Mucosa of rectum (tissue), 2 donors: Measurements from ENCODE around the gene DPP3.

Source experiments
- H3K27ac ChIP-seq, 2 donors: one replicate each; pipeline ENCODE4 v1.7.0; 2013; ENCODE audit warnings: inconsistent platforms in 2 of 2, low read depth in 2 of 2, low read length in 2 of 2
- H3K27me3 ChIP-seq, 2 donors: one replicate each; pipeline ENCODE4 v1.7.0; 2013; ENCODE audit warnings: low read length in 2 of 2; ENCODE audit not compliant: control insufficient read depth in 2 of 2, insufficient read depth in 2 of 2
- H3K36me3 ChIP-seq, 2 donors: one replicate each; pipeline ENCODE4 v1.7.0; 2013; ENCODE audit warnings: low read length in 2 of 2; ENCODE audit not compliant: control insufficient read depth in 2 of 2, insufficient read depth in 2 of 2
- H3K4me1 ChIP-seq, 2 donors: one replicate each; pipeline ENCODE4 v1.7.0; 2013; ENCODE audit warnings: low read length in 2 of 2, mild to moderate bottlenecking in 1 of 2; ENCODE audit not compliant: control insufficient read depth in 2 of 2, insufficient read depth in 2 of 2
- H3K4me3 ChIP-seq, 2 donors: one replicate each; pipeline ENCODE4 v1.7.0; 2013; ENCODE audit warnings: low read length in 2 of 2
- H3K9ac ChIP-seq, 2 donors: one replicate each; pipeline ENCODE4 v1.7.0; 2013; ENCODE audit warnings: low read length in 2 of 2, low read depth in 1 of 2, mild to moderate bottlenecking in 1 of 2
- H3K9me3 ChIP-seq, 2 donors: one replicate each; pipeline ENCODE4 v1.7.0; 2013; ENCODE audit warnings: low read length in 2 of 2; ENCODE audit not compliant: control insufficient read depth in 2 of 2
- donor health status: healthy.
- donor health status: Normal muscosa, but diverticular disease.

The DPP3 gene

DNA sequence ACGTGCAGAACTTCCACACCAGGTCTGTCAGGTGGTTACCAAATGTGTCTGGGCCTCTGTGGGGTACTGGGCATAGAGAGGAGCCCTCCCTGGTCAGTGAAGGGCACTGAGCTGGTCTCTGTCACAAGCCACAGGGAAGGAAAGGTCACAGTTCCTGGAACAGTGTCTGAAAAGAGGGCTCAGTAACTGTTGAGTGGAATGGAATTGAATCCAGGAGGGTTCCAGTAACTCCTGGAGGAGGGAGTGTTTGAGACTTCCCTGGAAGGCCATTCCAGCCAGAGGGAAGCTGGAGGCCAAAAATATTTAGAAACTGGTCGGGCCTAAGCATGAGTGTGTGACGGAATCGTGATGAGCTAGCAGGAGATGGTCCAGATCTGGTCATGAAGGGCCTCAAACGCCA lies 74.4 kb downstream of the DPP3 start:
- H3K36me3 ChIP-seq: no peaks in the 10 kb centered on the region
- H3K9ac ChIP-seq: no peak overlapping the region
- no peak overlapping the region for H3K27ac ChIP-seq
- H3K9me3 ChIP-seq: no peaks in the 10 kb centered on the region
- peaks cover 0 to 2% of the 10 kb centered on the region in 2 donors for H3K4me1 ChIP-seq
- H3K4me3 ChIP-seq: no peak overlapping the region
- H3K27me3 ChIP-seq: peaks cover 2 to 5% of the 10 kb centered on the region in 2 donors

DNA sequence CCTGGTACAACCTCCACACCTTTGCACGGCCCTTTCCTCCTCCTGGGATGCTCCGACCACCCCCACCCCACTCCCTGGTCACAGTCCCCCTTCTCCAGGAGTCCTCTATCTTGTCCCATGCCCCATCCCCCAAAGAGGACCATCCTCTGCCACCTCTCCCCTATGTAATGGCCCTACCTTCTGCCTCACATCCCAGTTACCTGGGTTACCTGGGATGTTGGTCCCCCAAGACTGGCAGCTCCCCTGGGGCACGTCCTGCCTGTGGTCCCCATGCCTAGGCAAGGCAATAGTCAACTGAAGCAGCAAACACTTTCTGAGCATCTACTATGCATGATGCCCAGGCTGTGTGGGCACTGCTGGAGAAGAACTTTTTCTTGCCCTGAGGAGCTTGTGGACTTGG lies 75.2 kb downstream of the DPP3 start:
- Histone ChIP-seq H3K4me3 (no peak overlapping the region), H3K27ac (no peak overlapping the region), H3K36me3 (no peaks in the 10 kb centered on the region), H3K9ac (no peak overlapping the region), H3K4me1 (peaks cover 0 to 2% of the 10 kb centered on the region in 2 donors), H3K9me3 (no peaks in the 10 kb centered on the region), H3K27me3 (peaks cover 2 to 5% of the 10 kb centered on the region in 2 donors)

DNA sequence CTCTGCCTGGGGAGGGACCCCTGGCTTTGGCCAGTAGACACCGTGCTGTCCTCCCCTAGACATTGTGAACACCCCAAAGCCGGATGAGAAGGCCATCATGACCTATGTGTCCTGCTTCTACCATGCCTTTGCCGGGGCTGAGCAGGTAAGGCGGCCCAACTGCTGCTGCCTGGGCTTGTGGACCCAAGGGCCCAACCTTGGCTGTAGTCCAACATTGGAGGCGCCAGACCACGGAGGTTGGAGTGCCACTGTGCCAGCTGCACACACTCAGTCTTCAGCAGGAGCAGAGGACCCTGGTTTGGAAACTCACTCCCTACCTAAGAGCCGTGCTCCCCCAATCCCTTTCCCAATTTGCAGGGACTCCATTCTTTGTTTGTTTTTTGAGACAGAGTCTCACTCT lies 75.9 kb downstream of the DPP3 start:
- Histone ChIP-seq H3K4me3 (no peak overlapping the region), H3K36me3 (no peaks in the 10 kb centered on the region), H3K9me3 (no peaks in the 10 kb centered on the region), H3K4me1 (peaks cover 0 to 2% of the 10 kb centered on the region in 2 donors), H3K27ac (no peak overlapping the region), H3K9ac (no peak overlapping the region), H3K27me3 (peaks cover 2 to 5% of the 10 kb centered on the region in 2 donors)

DNA sequence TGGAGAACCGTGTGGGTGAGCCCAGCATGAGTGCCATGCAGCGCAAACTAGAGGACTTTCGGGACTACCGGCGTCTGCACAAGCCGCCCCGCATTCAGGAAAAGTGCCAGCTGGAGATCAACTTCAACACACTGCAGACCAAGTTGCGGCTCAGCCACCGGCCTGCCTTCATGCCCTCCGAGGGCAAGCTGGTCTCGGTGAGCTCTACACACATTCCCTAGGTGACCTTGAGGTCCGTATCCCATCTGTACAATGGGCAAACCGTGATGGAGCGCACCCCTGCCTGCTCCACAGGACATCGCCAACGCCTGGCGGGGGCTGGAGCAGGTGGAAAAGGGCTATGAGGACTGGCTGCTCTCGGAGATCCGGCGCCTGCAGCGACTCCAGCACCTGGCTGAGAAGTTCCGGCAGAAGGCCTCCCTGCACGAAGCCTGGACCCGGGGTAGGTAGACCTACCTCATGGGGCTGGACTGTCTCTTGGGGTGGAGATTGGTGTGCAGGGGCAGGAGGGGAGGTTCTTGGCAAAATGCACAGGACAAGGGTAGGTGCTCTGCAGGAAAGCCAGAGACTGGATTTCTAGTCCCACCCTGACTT lies 77.6 kb downstream of the DPP3 start:
- Histone ChIP-seq H3K36me3 (no peaks in the 10 kb centered on the region), H3K4me1 (peaks cover 0 to 2% of the 10 kb centered on the region in 2 donors), H3K4me3 (no peak overlapping the region), H3K27me3 (peaks cover 2 to 5% of the 10 kb centered on the region in 2 donors), H3K9me3 (no peaks in the 10 kb centered on the region), H3K9ac (no peak overlapping the region), H3K27ac (no peak overlapping the region)
